Middle frontal gyrus (tissue), 1 donor: Measurements from ENCODE around the gene LYRM4.

Experiments
- DNase-seq: peaks from one replicate; pipeline ENCODE4 v3.0.0-alpha.2; 2015; ENCODE audit warnings: low spot score; ENCODE audit errors: extremely low spot score

Gene LYRM4

GRCh38 chr6:5280920-5281319 is 20.2 kb upstream of the LYRM4 start:
- no peak for DNase-seq

DNA sequence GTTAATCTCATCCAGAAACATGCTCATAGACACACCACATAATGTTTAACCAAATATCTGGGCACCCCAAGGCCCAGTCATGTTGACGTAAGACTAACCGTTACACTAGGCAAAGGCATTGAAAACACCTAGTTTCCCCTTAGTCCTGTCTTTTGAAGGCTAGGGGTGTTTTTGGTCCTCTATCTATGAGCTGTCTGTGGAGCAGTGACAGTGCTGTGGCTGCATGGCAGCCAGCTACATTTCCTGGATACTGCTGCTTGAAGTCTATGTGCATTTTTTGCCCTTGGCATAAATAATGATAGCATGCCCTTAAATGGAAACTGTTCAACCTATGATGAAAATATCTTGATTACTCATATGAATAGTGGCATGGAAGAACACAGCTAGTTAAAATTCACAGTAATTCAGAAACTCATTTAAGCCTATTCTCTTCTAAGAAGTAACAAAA is 19.2 kb upstream of the LYRM4 start:
- DNase-seq: no peak

- no peak for DNase-seq
These were observed 17.9 kb upstream of the LYRM4 start for GRCh38 chr6:5278565-5279120.

GRCh38 chr6:5278047-5278446 is 17.3 kb upstream of the LYRM4 start:
- no peak for DNase-seq

DNA sequence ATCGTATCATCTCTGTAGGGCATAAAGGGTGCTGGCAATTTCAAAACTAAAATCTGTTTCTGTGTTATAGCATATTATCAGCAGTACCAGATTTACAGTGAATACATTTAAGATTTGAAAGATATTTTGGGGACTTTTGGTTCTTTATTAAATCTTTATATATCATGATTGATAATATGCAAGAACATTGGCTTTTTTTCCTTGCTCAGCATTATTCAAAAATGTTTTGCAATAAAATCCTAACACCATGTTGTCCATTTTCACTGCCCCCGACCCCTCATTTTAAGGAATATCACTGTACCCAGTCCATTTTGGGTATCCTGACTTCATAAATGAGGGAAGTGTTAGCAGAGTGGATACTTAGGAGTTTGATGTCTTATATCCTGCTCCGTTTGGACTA is 16.8 kb upstream of the LYRM4 start:
- no peak for DNase-seq

DNA sequence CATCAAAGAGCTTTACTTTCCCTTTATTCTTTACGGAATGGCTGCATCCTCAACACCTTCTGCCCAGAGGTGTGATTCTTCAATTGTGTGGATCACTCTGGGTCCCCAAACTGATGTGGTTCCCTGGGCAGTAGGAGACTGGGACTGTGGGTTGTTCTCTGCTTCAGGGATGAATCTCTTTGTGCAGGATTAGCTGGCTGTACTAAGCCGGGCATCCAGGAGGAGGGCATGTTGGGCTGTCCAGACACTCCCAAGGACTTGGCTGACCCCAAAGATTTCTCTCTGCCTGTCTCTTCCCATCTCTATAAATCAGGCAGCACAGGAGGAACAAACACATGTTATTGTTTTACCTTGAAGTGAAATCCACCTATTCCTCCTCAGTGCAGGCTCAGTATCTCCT is 15.8 kb upstream of the LYRM4 start:
- no peak for DNase-seq

DNA sequence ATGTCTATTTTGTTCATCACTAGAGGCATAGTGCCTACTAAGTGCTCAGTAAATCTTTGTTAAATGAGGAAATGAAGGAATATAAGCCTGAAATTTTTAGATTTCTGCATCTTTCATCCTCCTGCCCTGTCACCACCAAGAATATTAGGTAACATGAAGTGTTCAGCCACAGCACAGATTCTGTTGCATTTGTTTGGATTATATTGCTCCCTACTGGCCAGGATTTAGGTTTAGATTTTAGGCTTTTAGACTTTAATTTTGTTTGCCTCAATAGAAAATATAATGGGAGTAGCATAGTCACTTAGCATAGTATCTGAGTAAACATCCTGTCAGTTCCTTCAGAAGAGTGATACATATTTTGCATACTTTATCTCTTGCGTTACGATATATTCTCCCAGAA is 14.7 kb upstream of the LYRM4 start:
- DNase-seq: no peak

DNA sequence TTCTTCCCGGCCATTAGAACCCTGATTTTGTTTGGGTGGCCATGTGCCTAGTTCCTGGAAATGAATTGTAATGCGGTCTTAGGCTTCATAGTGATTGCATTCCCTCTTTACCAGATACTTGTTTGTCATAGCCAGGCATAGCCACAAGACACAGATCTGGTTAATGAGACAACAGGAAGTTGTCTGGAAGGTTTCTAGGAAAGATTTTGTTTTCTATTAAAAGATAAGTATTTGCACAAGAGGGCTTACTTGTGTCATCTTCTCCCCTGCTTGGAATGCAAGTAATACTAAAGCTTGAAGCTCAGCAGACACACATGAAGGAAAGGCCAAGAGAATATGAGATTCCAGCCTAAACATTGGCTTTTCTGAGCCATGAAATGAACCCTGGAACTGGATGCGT is 13.5 kb upstream of the LYRM4 start:
- no peak for DNase-seq

GRCh38 chr6:5271926-5272325 is 11.2 kb upstream of the LYRM4 start:
- no peak for DNase-seq

DNA sequence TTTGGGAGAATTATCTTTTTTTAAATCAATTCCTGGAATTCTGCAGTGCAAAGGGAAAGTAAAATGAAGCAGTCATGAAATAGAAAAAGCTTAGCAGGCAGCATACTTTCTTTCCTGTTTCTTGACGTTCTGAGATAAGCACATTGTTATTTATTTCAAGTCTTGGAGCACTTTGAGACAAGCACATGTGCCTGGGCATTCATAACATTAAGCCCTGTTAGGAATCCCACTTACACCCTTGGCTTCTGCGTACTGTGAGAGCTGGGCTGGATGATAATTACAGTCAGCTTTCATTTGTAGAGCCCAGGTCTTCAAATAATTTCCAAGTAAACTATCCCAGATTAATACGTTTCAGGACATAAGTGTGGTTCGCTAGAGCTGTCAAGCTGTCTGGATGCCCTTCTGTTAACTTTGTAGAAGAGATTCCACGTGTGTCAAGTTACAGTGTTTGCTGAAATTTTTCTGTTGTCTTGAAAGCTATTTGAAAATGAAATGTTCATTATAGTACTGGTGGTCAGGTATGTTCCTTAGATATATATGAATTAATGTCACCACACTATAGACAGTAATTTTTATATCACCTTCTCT is 9.4 kb upstream of the LYRM4 start:
- DNase-seq: no peak

GRCh38 chr6:5266423-5266822 is 5.7 kb upstream of the LYRM4 start:
- DNase-seq: no peak

- no peak for DNase-seq
These were observed 877 bp upstream of the LYRM4 start for GRCh38 chr6:5261545-5262109.

- DNase-seq: no peak
These were observed 584 bp downstream of the LYRM4 start for GRCh38 chr6:5260111-5260620.

GRCh38 chr6:5259428-5259827 is 1.3 kb downstream of the LYRM4 start:
- DNase-seq: no peak

GRCh38 chr6:5257400-5257799 is 3.4 kb downstream of the LYRM4 start:
- DNase-seq: no peak

- DNase-seq: no peak
These were observed 3.8 kb downstream of the LYRM4 start for GRCh38 chr6:5256952-5257351.

DNA sequence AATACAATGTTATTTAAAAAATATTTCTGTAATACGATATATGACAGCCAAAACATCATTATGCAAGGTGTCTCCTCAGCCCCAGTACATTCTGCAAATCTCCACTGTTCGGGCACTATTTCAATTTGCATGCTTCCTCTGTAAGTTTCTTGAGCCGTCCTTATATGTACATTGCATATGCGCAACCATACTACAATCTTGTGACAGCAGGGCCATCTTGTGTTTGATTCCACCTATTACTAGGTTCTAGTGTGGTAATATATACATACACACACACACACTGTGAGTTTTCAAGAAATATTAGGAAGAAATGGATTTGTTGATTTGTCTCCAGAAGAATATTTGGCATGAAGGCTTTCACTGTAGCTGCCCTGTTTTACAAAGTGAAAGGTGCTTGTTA is 9.8 kb downstream of the LYRM4 start:
- DNase-seq: no peak

DNA sequence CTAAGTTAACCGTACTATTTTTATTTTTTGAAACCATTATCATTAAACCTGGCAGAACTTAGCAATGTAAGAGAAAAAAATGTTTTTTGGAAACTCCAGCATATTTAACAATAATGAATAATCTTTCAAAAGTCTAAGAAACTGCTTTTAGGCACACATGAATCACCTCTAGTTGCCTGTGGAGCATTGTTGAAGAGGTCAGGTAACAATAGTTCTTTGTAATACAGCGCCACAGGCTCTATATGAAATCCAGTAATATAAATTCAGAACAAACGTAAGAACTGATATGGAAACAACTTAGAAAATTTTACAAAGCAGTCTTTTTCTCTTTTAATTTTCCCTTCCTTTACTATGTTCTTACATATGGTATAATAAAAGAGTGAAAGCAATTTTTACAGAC is 10.3 kb downstream of the LYRM4 start:
- no peak for DNase-seq

DNA sequence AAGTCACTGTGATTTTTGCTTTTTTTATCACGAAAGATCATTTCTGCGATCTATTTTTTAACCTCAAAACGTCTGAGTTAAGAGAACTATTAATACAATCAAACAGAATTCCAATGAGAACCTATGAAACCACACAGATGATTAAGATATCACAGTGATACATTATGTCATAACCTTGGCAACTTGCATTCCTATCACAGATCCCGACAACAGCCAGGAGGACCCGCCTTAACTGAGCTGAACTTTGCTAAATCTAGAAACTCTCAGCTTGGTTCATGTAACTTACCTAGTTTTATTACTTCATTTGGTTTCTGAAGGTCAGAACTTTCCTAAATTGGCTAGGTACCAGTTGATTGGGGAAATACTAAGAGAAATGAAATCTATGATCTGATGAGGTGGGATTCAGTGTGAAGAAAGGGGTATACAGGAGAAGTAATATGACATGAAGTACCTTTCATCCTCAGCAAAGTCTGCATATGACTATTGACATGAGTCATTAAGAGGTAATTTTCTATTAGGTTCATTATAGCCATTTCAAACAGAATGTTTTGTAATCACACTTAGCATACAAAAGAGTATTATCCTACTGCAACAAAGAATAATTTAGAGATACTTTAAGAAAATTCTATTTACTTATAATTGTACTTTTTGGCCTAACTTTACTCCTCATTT is 11.2 kb downstream of the LYRM4 start:
- DNase-seq: no peak

GRCh38 chr6:5248302-5249098 is 12.2 kb downstream of the LYRM4 start:
- DNase-seq: no peak

- no peak for DNase-seq
These were observed 13.5 kb downstream of the LYRM4 start for GRCh38 chr6:5247201-5247600.
